Ishikawa (cell line): Measurements from ENCODE around the gene LLGL2.

Source experiments
- CEBPB ChIP-seq: IDR thresholded peaks from 2 replicates; pipeline ENCODE4 v1.6.1; 2012
- CREB1 ChIP-seq: IDR thresholded peaks from 2 replicates; pipeline ENCODE4 v1.6.1; 2012; ENCODE audit warnings: low read depth
- EGR1 ChIP-seq: IDR thresholded peaks from 2 replicates; pipeline ENCODE4 v1.6.1; 2012
- EP300 ChIP-seq: IDR thresholded peaks from 2 replicates; pipeline ENCODE4 v1.6.1; 2012; ENCODE audit warnings: borderline replicate concordance
- FOXM1 ChIP-seq: IDR thresholded peaks from 2 replicates; pipeline ENCODE4 v1.6.1; 2012; ENCODE audit warnings: low read depth, borderline replicate concordance
- MAX ChIP-seq: IDR thresholded peaks from 2 replicates; pipeline ENCODE4 v1.6.1; 2012
- NFIC ChIP-seq: IDR thresholded peaks from 2 replicates; pipeline ENCODE4 v1.6.1; 2012
- RAD21 ChIP-seq: IDR thresholded peaks from 2 replicates; pipeline ENCODE4 v1.6.1; 2012; ENCODE audit warnings: low read depth
- TAF1 ChIP-seq: IDR thresholded peaks from 2 replicates; pipeline ENCODE4 v1.6.1; 2012; ENCODE audit warnings: low read depth, mild to moderate bottlenecking
- TCF12 ChIP-seq: IDR thresholded peaks from 2 replicates; pipeline ENCODE4 v1.6.1; 2012; ENCODE audit warnings: low read depth
- TEAD4 ChIP-seq: IDR thresholded peaks from 2 replicates; pipeline ENCODE4 v1.6.1; 2012
- USF1 ChIP-seq: IDR thresholded peaks from 2 replicates; pipeline ENCODE4 v1.6.1; 2012
- YY1 ChIP-seq: IDR thresholded peaks from 2 replicates; pipeline ENCODE4 v1.6.1; 2012; ENCODE audit warnings: low read depth
- ZBTB7A ChIP-seq: IDR thresholded peaks from 2 replicates; pipeline ENCODE4 v1.6.1; 2012; ENCODE audit warnings: low read depth
- TF ChIP-seq, protein P1 (sequence below): IDR thresholded peaks from 2 replicates; pipeline ENCODE4 v1.6.1; 2012; ENCODE audit warnings: low read depth, mild to moderate bottlenecking

LLGL2 gene

GRCh38 chr17:75505152-75505409 is 20.4 kb upstream of the LLGL2 start:
- TF ChIP-seq TEAD4 = no peak
- TF ChIP-seq ZBTB7A = 0 out of 2 replicates have a peak, but pooled peaks have one; percentile 21

DNA sequence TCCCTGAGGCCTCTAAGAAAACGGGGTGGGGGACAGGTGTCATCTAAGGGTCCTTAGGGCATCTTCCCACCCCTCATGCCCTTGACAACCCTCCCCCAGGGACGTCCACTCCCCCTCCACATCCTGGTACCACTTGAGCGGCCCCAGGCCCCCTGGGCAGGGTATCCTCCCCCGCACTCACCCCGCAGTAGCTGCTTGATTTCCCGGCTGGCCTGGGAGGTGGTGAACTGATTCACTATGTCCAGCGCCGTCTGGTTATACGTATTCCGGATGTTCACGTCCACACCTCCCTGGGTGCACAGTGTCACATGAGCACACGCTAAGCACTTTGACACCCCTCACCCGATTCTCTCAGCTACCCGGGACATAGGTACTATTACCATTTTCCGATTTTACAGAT is 19.9 kb upstream of the LLGL2 start:
- TF ChIP-seq TAF1 (no peak), ZBTB7A (0 out of 2 replicates have a peak, but pooled peaks have one; percentile 13)

GRCh38 chr17:75506134-75506533 is 19.4 kb upstream of the LLGL2 start:
- TF ChIP-seq, protein P1, sequence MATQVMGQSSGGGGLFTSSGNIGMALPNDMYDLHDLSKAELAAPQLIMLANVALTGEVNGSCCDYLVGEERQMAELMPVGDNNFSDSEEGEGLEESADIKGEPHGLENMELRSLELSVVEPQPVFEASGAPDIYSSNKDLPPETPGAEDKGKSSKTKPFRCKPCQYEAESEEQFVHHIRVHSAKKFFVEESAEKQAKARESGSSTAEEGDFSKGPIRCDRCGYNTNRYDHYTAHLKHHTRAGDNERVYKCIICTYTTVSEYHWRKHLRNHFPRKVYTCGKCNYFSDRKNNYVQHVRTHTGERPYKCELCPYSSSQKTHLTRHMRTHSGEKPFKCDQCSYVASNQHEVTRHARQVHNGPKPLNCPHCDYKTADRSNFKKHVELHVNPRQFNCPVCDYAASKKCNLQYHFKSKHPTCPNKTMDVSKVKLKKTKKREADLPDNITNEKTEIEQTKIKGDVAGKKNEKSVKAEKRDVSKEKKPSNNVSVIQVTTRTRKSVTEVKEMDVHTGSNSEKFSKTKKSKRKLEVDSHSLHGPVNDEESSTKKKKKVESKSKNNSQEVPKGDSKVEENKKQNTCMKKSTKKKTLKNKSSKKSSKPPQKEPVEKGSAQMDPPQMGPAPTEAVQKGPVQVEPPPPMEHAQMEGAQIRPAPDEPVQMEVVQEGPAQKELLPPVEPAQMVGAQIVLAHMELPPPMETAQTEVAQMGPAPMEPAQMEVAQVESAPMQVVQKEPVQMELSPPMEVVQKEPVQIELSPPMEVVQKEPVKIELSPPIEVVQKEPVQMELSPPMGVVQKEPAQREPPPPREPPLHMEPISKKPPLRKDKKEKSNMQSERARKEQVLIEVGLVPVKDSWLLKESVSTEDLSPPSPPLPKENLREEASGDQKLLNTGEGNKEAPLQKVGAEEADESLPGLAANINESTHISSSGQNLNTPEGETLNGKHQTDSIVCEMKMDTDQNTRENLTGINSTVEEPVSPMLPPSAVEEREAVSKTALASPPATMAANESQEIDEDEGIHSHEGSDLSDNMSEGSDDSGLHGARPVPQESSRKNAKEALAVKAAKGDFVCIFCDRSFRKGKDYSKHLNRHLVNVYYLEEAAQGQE = no peak
- TF ChIP-seq CEBPB = no peak
- no peak for TF ChIP-seq RAD21
- TF ChIP-seq NFIC = no peak
- TF ChIP-seq EP300 = no peak
- TF ChIP-seq TAF1 = no peak
- TF ChIP-seq YY1 = no peak
- TF ChIP-seq TEAD4 = no peak
- TF ChIP-seq EGR1 = no peak
- no peak for TF ChIP-seq MAX
- TF ChIP-seq FOXM1 = no peak
- no peak for TF ChIP-seq ZBTB7A
- no peak for TF ChIP-seq CREB1
- no peak for TF ChIP-seq USF1

GRCh38 chr17:75506888-75507287 is 18.6 kb upstream of the LLGL2 start:
- no peak for TF ChIP-seq USF1
- no peak for TF ChIP-seq YY1
- no peak for TF ChIP-seq MAX
- no peak for TF ChIP-seq NFIC
- TF ChIP-seq FOXM1 = no peak
- no peak for TF ChIP-seq TAF1
- TF ChIP-seq RAD21 = no peak
- no peak for TF ChIP-seq EP300
- no peak for TF ChIP-seq TCF12
- TF ChIP-seq CEBPB = no peak

- peak; percentile 55; the same call in 1 of the 2 replicates for TF ChIP-seq TEAD4
- TF ChIP-seq FOXM1 = no peak
Observed at GRCh38 chr17:75507733-75508719, 17.5 kb upstream of the LLGL2 start.

- TF ChIP-seq, protein P1 = no peak
- TF ChIP-seq EP300 (no peak), EGR1 (no peak), ZBTB7A (no peak), FOXM1 (no peak), MAX (no peak)
Observed at GRCh38 chr17:75508931-75509361, 16.6 kb upstream of the LLGL2 start.
